Stimulated activated CD8-positive, alpha-beta memory T cell treated with anti-CD3 and anti-CD28 coated beads, Interleukin-15, amount 100 ng/mL, for 4 hours (primary cell): ENCODE data around the gene HYLS1.
A peak's percentile ranks its signal among the peaks of the same experiment; 100 is the strongest.
"Not testable (repeated sequence)": the region's sequence is repeated elsewhere in the genome, so short reads cannot be mapped to it uniquely, and the experiment has no call there.

Experiments
- DNase-seq, 2 donors: peaks; one replicate each; pipeline ENCODE4 v3.0.0-alpha.2; 2020; ENCODE audit warnings: low read depth in 2 of 2

HYLS1 gene

GRCh38 chr11:125887373-125888324, at the start of gene HYLS1:
Gene HYLS1, plus strand, starts transcription at chr11:125887668. Its CDS starts 11,701 bp downstream, at chr11:125899369.
- DNase-seq: peak; percentile 86 to 92

- DNase-seq: no peak
Measured at GRCh38 chr11:125842321-125842948, 45.0 kb upstream of the HYLS1 start.

- no peak for DNase-seq
Measured at GRCh38 chr11:125846188-125846587, 41.3 kb upstream of the HYLS1 start.

GRCh38 chr11:125857670-125858069, 29.8 kb upstream of the HYLS1 start:
- DNase-seq: not testable (repeated sequence)

- not testable (repeated sequence) for DNase-seq
Measured at GRCh38 chr11:125862786-125863185, 24.7 kb upstream of the HYLS1 start.

GRCh38 chr11:125865354-125865753, 22.1 kb upstream of the HYLS1 start:
- not testable (repeated sequence) for DNase-seq

- DNase-seq: no peak
Measured at GRCh38 chr11:125869521-125869920, 17.9 kb upstream of the HYLS1 start.

- DNase-seq: no peak
Measured at GRCh38 chr11:125871391-125872137, 15.9 kb upstream of the HYLS1 start.

- DNase-seq: no peak
Measured at GRCh38 chr11:125872138-125872491, 15.4 kb upstream of the HYLS1 start.

GRCh38 chr11:125873881-125874555, 13.4 kb upstream of the HYLS1 start:
- DNase-seq: no peak

GRCh38 chr11:125874556-125875124, 12.8 kb upstream of the HYLS1 start:
- no peak for DNase-seq

- no peak for DNase-seq
Measured at GRCh38 chr11:125881291-125881690, 6.2 kb upstream of the HYLS1 start.

- DNase-seq: no peak
Measured at GRCh38 chr11:125883375-125883774, 4.1 kb upstream of the HYLS1 start.

- peak in 1 of 2 donors; percentile 17 for DNase-seq
Measured at GRCh38 chr11:125886997-125887372, 483 bp upstream of the HYLS1 start.

GRCh38 chr11:125890447-125891100, 3.1 kb downstream of the HYLS1 start:
- no peak for DNase-seq

- no peak for DNase-seq
Measured at GRCh38 chr11:125892071-125892470, 4.6 kb downstream of the HYLS1 start.

- no peak for DNase-seq
Measured at GRCh38 chr11:125892994-125893393, 5.5 kb downstream of the HYLS1 start.

- no peak for DNase-seq
Measured at GRCh38 chr11:125901872-125902271, 14.4 kb downstream of the HYLS1 start.

GRCh38 chr11:125902277-125902926, 14.9 kb downstream of the HYLS1 start:
- no peak for DNase-seq
